BLaER1 treated with 17β-estradiol and CSF1 and Interleukin-3, amounts not matched to agents 10 nM and 100 nM (cell line): ENCODE measurements around the gene SLFN5.
A peak's percentile ranks its signal among the peaks of the same experiment; 100 is the strongest.
"Not testable (repeated sequence)": the region's sequence is repeated elsewhere in the genome, so short reads cannot be mapped to it uniquely, and the experiment has no call there.

Experiments
- H3K27ac ChIP-seq, 11 experiments: shearing (Covaris generic); formaldehyde crosslinking; 2 replicates each; pipeline ENCODE4 v1.8.1; 2022
- H3K27me3 ChIP-seq, 11 experiments: shearing (Covaris generic); formaldehyde crosslinking; 2 replicates each; pipeline ENCODE4 v1.8.1; 2022
- H3K36me3 ChIP-seq, 11 experiments: shearing (Covaris generic); formaldehyde crosslinking; 2 replicates each; pipeline ENCODE4 v1.8.1; 2022
- H3K4me1 ChIP-seq, 10 experiments: shearing (Covaris generic); formaldehyde crosslinking; 2 replicates each; pipeline ENCODE4 v1.8.1; 2022
- H3K4me2 ChIP-seq, 11 experiments: shearing (Covaris generic); formaldehyde crosslinking; 2 replicates each; pipeline ENCODE4 v1.8.1; 2022
- H3K4me3 ChIP-seq, 10 experiments: shearing (Covaris generic); formaldehyde crosslinking; 2 replicates each; pipeline ENCODE4 v1.8.1; 2022
- H3K9ac ChIP-seq, 11 experiments: shearing (Covaris generic); formaldehyde crosslinking; 2 replicates each; pipeline ENCODE4 v1.8.1; 2022
- H3K9me3 ChIP-seq, 11 experiments: shearing (Covaris generic); formaldehyde crosslinking; replicated peaks in 1 of 11; 2 replicates each; pipeline ENCODE4 v1.8.1; 2022
- H4K20me1 ChIP-seq, 11 experiments: shearing (Covaris generic); formaldehyde crosslinking; 2 replicates each; pipeline ENCODE4 v1.8.1; 2022
- Cebpa-rat ChIP-seq, 11 experiments: shearing (Covaris generic); IDR thresholded peaks; 2 replicates each; pipeline ENCODE4 v1.8.1; 2022

Gene SLFN5

GRCh38 chr17:35242805-35243560 is at the start of gene SLFN5:
TSS of gene SLFN5 (plus strand) at chr17:35243072. CDS start at chr17:35258691, 15,619 bp downstream.
- peak within 1 kb of the TSS; percentile 69 to 96 (median 84) for H3K9ac ChIP-seq
- H3K9me3 ChIP-seq: no peaks in the 10 kb centered on the region
- peaks cover 0 to 65% (median 3%) of the 10 kb centered on the region in 11 experiments; a peak in 11 of 22 replicates for H3K27me3 ChIP-seq
- H3K27ac ChIP-seq: peak within 1 kb of the TSS; percentile 59 to 96 (median 83)
- H3K36me3 ChIP-seq: peaks cover 0 to 19% (median 5%) of the 10 kb centered on the region in 11 experiments; a peak in 8 of 22 replicates
- peak within 1 kb of the TSS; percentile 70 to 93 (median 78) for H3K4me3 ChIP-seq
- peaks cover 35 to 61% (median 40%) of the 10 kb centered on the region in 10 experiments for H3K4me1 ChIP-seq
- peaks cover 0 to 34% (median 0%) of the 10 kb centered on the region in 11 experiments; a peak in 8 of 22 replicates for H4K20me1 ChIP-seq
- peak within 1 kb of the TSS; percentile 85 to 98 (median 96) for H3K4me2 ChIP-seq
- TF ChIP-seq Cebpa-rat (IDR thresholded peaks at IDR 0.05): no peak

- H3K27me3 ChIP-seq, H3K4me3 ChIP-seq, H3K27ac ChIP-seq, H3K9ac ChIP-seq, H3K36me3 ChIP-seq, H4K20me1 ChIP-seq, H3K4me2 ChIP-seq: not testable (repeated sequence)
- Histone ChIP-seq H3K4me1 (peaks cover 0 to 12% (median 3%) of the 10 kb centered on the region in 10 experiments; a peak in 10 of 20 replicates), H3K9me3 (peaks cover 21 to 32% (median 27%) of the 10 kb centered on the region in 11 experiments)
Observed at GRCh38 chr17:35194001-35194400, 48.9 kb upstream of the SLFN5 start, which contains the start of gene SLC35G3. TSS of gene SLC35G3 (minus strand) at chr17:35194393. CDS start at chr17:35194307, 86 bp downstream.

DNA sequence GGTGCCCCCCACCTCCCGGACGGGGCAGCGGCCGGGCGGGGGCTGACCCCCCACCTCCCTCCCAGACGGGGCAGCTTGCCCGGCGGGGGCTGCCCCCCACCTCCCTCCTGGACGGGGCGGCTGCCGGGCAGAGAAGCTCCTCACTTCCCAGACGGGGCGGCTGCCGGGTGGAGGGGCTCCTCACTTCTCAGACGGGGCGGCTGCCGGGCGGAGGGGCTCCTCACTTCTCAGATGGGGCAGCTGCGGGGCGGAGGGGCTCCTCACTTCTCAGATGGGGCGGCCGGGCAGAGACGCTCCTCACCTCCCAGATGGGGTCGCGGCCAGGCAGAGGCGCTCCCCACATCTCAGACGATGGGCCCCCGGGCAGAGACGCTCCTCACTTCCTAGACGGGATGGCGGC is 47.8 kb upstream of the SLFN5 start:
- H3K4me2 ChIP-seq, H3K9ac ChIP-seq, H3K27ac ChIP-seq, H3K4me3 ChIP-seq, H3K36me3 ChIP-seq, H4K20me1 ChIP-seq, H3K4me1 ChIP-seq, H3K27me3 ChIP-seq: not testable (repeated sequence)
- H3K9me3 ChIP-seq: peaks cover 32 to 42% (median 37%) of the 10 kb centered on the region in 11 experiments

DNA sequence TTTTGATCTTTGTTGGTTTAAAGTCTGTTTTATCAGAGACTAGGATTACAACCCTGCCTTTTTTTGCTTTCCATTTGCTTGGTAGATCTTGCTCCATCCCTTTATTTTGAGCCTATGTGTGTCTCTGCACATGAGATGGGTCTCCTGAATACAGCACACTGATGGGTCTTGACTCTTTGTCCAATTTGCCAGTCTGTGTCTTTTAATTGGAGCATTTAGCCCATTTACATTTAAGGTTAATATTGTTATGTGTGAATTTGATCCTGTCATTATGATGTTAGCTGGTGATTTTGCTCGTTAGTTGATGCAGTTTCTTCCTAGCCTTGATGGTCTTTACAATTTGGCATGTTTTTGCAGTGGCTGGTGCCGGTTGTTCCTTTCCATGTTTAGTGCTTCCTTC is 40.3 kb upstream of the SLFN5 start:
- not testable (repeated sequence) for H3K4me2 ChIP-seq, H3K4me1 ChIP-seq, H4K20me1 ChIP-seq, H3K4me3 ChIP-seq, H3K36me3 ChIP-seq, H3K9ac ChIP-seq, H3K27me3 ChIP-seq, H3K27ac ChIP-seq
- H3K9me3 ChIP-seq: peaks cover 22 to 35% (median 24%) of the 10 kb centered on the region in 11 experiments

GRCh38 chr17:35210741-35211140 is 32.1 kb upstream of the SLFN5 start:
- Histone ChIP-seq H3K9ac (no peak overlapping the region), H3K36me3 (no peaks in the 10 kb centered on the region), H3K4me1 (peaks cover 0 to 15% (median 10%) of the 10 kb centered on the region in 10 experiments; a peak in 14 of 20 replicates), H3K27ac (no peak overlapping the region), H3K4me3 (no peak overlapping the region), H4K20me1 (no peaks in the 10 kb centered on the region), H3K27me3 (no peaks in the 10 kb centered on the region), H3K4me2 (no peak overlapping the region), H3K9me3 (peaks cover 0 to 15% (median 7%) of the 10 kb centered on the region in 11 experiments; a peak in 10 of 22 replicates)
- no peak for TF ChIP-seq Cebpa-rat (IDR thresholded peaks at IDR 0.05)

GRCh38 chr17:35212668-35213067 is 30.2 kb upstream of the SLFN5 start:
- Histone ChIP-seq H3K27ac (no peak overlapping the region), H4K20me1 (no peaks in the 10 kb centered on the region), H3K4me1 (peaks cover 6 to 23% (median 15%) of the 10 kb centered on the region in 10 experiments; a peak in 14 of 20 replicates), H3K4me3 (no peak overlapping the region), H3K36me3 (no peaks in the 10 kb centered on the region), H3K4me2 (no peak overlapping the region), H3K9ac (no peak overlapping the region), H3K27me3 (no peaks in the 10 kb centered on the region), H3K9me3 (peaks cover 0 to 15% (median 7%) of the 10 kb centered on the region in 11 experiments; a peak in 10 of 22 replicates)
- no peak for TF ChIP-seq Cebpa-rat (IDR thresholded peaks at IDR 0.05)

DNA sequence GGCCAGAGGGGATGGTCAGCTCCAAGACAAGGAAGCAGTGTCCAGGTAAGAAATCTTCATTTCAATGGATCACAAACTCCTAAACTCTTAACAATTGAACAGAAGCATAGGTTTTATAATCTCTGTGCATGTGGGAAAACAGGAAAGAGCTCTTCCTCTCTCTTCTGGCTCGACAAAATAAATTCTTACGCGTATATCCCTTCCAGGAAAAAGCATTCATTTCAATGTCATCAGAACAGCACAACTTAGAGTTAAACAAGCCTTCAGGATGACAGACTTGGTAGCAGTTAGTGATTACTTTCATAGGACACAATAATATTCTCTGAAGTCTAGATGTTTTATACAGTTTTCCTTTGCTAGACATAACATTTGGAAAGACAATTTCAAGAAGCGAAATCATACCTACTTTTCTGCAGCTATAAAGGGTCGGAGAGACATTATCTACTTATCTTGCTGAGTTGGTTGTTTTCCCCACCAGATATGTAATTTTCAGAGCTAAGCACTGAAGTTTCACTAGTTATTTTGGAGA is 29.4 kb upstream of the SLFN5 start:
- Histone ChIP-seq H3K9ac (no peak overlapping the region), H3K27me3 (no peaks in the 10 kb centered on the region), H3K27ac (no peak overlapping the region), H3K4me2 (no peak overlapping the region), H4K20me1 (no peaks in the 10 kb centered on the region), H3K9me3 (peaks cover 0 to 15% (median 7%) of the 10 kb centered on the region in 11 experiments; a peak in 10 of 22 replicates), H3K4me1 (peaks cover 6 to 29% (median 18%) of the 10 kb centered on the region in 10 experiments; a peak in 14 of 20 replicates), H3K4me3 (no peak overlapping the region), H3K36me3 (no peaks in the 10 kb centered on the region)
- TF ChIP-seq Cebpa-rat (IDR thresholded peaks at IDR 0.05): no peak

DNA sequence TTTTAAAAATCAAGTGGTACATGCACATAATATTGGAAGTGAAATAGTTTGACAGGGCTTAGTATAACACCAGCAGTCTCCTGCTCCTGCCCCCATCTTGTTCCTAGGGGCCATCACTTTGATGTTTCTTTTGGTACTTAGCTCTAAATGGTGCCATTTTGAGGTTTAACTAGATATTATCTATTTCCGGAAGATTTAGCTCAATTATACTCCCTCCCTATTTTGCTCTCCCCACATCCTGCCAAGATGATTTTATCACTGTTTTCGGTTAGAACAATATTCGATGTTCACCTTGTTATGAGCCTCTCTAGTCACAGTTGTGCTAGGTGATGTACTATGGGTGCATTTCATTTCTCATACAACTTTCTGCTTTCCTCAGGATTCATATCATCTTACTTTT is 28.7 kb upstream of the SLFN5 start:
- H3K9ac ChIP-seq: no peak overlapping the region
- peaks cover 6 to 36% (median 25%) of the 10 kb centered on the region in 10 experiments; a peak in 15 of 20 replicates for H3K4me1 ChIP-seq
- H3K27me3 ChIP-seq: no peaks in the 10 kb centered on the region
- H3K9me3 ChIP-seq: peaks cover 0 to 15% (median 7%) of the 10 kb centered on the region in 11 experiments; a peak in 10 of 22 replicates
- no peak overlapping the region for H3K4me3 ChIP-seq
- peak overlapping the region in 8 of 11 experiments; percentile 24 to 51 (median 31); a peak in 12 of 22 replicates for H3K4me2 ChIP-seq
- no peak overlapping the region for H3K27ac ChIP-seq
- H4K20me1 ChIP-seq: no peaks in the 10 kb centered on the region
- TF ChIP-seq Cebpa-rat (IDR thresholded peaks at IDR 0.05): no peak
- H3K36me3 ChIP-seq: no peaks in the 10 kb centered on the region

- Histone ChIP-seq H4K20me1 (no peaks in the 10 kb centered on the region), H3K27me3 (no peaks in the 10 kb centered on the region), H3K4me2 (peak overlapping the region in 9 of 11 experiments; percentile 24 to 51 (median 31); a peak in 15 of 22 replicates), H3K36me3 (no peaks in the 10 kb centered on the region), H3K9ac (no peak overlapping the region), H3K27ac (no peak overlapping the region), H3K9me3 (peaks cover 0 to 12% (median 6%) of the 10 kb centered on the region in 11 experiments; a peak in 10 of 22 replicates), H3K4me1 (peaks cover 6 to 42% (median 28%) of the 10 kb centered on the region in 10 experiments; a peak in 15 of 20 replicates), H3K4me3 (no peak overlapping the region)
- TF ChIP-seq Cebpa-rat (IDR thresholded peaks at IDR 0.05): no peak
Observed at GRCh38 chr17:35214631-35215273, 28.1 kb upstream of the SLFN5 start.
